CD8-positive, alpha-beta memory T cell (primary cell): ENCODE data around the gene ZGPAT. TPM values are rescaled to one million over a fixed set of nuclear protein-coding genes. Genes with fewer than 3 reads are reported as not detected.

Source experiments
- CTCF ChIA-PET: fragments of 350-600 bp; sonication (Branson Sonifier 250); formaldehyde crosslinking; loops from one replicate; lab custom pipeline; 2021; ENCODE audit warnings: antibody characterized with exemption; lab: Charles Lee
- POLR2A ChIA-PET: fragments of 350-600 bp; sonication (Branson Sonifier 250); formaldehyde crosslinking; loops from one replicate; lab custom pipeline; 2021; ENCODE audit warnings: antibody characterized with exemption; lab: Charles Lee
- DNase-seq, 5 donors: peaks; one replicate each; pipeline versions ENCODE4 v3.0.0 to v3.0.0-alpha.2; 2020 to 2022; ENCODE audit warnings: mixed read lengths in 1 of 5
- H3K27ac ChIP-seq: one replicate; pipeline ENCODE4 v1.7.0; 2013; ENCODE audit warnings: low read depth, mild to moderate bottlenecking, low read length, moderate library complexity
- H3K27me3 ChIP-seq: 2 replicates; pipeline ENCODE4 v1.7.0; 2013; ENCODE audit warnings: low read length, mild to moderate bottlenecking; ENCODE audit not compliant: insufficient read depth, poor library complexity, severe bottlenecking
- H3K36me3 ChIP-seq: 2 replicates; pipeline ENCODE4 v1.7.0; 2013; ENCODE audit warnings: mild to moderate bottlenecking, low read length, moderate library complexity; ENCODE audit not compliant: insufficient read depth
- H3K4me1 ChIP-seq: 2 replicates; pipeline ENCODE4 v1.7.0; 2013; ENCODE audit warnings: mild to moderate bottlenecking, low read length, moderate library complexity; ENCODE audit not compliant: insufficient read depth
- H3K4me3 ChIP-seq: 2 replicates; pipeline ENCODE4 v1.7.0; 2013; ENCODE audit warnings: mild to moderate bottlenecking, low read length
- H3K9me3 ChIP-seq: 2 replicates; pipeline ENCODE4 v1.7.0; 2013; ENCODE audit warnings: mild to moderate bottlenecking, low read length
- H3K27ac Mint-ChIP-seq, 8 donors: one replicate each; pipeline ENCODE4 v1.8.0; 2020 to 2021; ENCODE audit warnings: mixed read lengths in 8 of 8, mild to moderate bottlenecking in 6 of 8, inconsistent platforms in 3 of 8, moderate library complexity in 3 of 8
- H3K27me3 Mint-ChIP-seq, 2 donors: one replicate each; pipeline ENCODE4 v1.8.0; 2020 to 2021; ENCODE audit warnings: mixed read lengths in 2 of 2, mild to moderate bottlenecking in 1 of 2, moderate library complexity in 1 of 2
- H3K36me3 Mint-ChIP-seq, 3 donors: one replicate each; pipeline ENCODE4 v1.8.0; 2020 to 2021; ENCODE audit warnings: mixed read lengths in 3 of 3, inconsistent platforms in 1 of 3, mild to moderate bottlenecking in 1 of 3
- H3K4me1 Mint-ChIP-seq, 3 donors: one replicate each; pipeline ENCODE4 v1.8.0; 2020 to 2021; ENCODE audit warnings: mixed read lengths in 3 of 3, inconsistent platforms in 1 of 3, mild to moderate bottlenecking in 1 of 3
- H3K4me3 Mint-ChIP-seq, 7 donors: one replicate each; pipeline ENCODE4 v1.8.0; 2020 to 2021; ENCODE audit warnings: mixed read lengths in 7 of 7, mild to moderate bottlenecking in 6 of 7, moderate library complexity in 4 of 7, inconsistent platforms in 2 of 7
- H3K9me3 Mint-ChIP-seq, 5 donors: one replicate each; pipeline ENCODE4 v1.8.0; 2020 to 2022; ENCODE audit warnings: mixed read lengths in 5 of 5, mild to moderate bottlenecking in 3 of 5, moderate library complexity in 2 of 5, inconsistent platforms in 1 of 5
- polyA plus RNA-seq: library from polyadenylated mRNA; unstranded; fragments of 300-500 nt; fragmentation: Illumina TruSeq; gene quantifications from one replicate; pipeline ENCODE4 v1.2.3, GENCODE V29; 2021
- total RNA-seq, 2 experiments: library from RNA; stranded (reverse); gene quantifications; one replicate each; pipeline ENCODE4 v1.2.3, GENCODE V29; 2021

ZGPAT gene
- total and polyA plus RNA-seq, 3 experiments from 2014 or later, result 29.7 to 77.5 (median 29.9) TPM

DNA sequence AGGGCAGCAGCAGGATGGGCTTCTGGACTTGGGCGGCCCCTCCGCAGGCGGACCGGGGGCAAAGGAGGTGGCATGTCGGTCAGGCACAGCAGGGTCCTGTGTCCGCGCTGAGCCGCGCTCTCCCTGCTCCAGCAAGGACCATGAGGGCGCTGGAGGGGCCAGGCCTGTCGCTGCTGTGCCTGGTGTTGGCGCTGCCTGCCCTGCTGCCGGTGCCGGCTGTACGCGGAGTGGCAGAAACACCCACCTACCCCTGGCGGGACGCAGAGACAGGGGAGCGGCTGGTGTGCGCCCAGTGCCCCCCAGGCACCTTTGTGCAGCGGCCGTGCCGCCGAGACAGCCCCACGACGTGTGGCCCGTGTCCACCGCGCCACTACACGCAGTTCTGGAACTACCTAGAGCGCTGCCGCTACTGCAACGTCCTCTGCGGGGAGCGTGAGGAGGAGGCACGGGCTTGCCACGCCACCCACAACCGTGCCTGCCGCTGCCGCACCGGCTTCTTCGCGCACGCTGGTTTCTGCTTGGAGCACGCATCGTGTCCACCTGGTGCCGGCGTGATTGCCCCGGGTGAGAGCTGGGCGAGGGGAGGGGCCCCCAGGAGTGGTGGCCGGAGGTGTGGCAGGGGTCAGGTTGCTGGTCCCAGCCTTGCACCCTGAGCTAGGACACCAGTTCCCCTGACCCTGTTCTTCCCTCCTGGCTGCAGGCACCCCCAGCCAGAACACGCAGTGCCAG, 11.0 kb upstream of the ZGPAT start, which contains the start of gene TNFRSF6B:
Gene TNFRSF6B (plus strand): TSS at position 25 of the 729 bp plus-strand sequence. CDS start 116 bp downstream, at position 141.
- H3K27ac Mint-ChIP-seq, result peak within 1 kb of the TSS in 3 of 8 donors; percentile 17 to 56 (median 39)
- H3K4me3 ChIP-seq, result no peak within 1 kb of the TSS

DNA sequence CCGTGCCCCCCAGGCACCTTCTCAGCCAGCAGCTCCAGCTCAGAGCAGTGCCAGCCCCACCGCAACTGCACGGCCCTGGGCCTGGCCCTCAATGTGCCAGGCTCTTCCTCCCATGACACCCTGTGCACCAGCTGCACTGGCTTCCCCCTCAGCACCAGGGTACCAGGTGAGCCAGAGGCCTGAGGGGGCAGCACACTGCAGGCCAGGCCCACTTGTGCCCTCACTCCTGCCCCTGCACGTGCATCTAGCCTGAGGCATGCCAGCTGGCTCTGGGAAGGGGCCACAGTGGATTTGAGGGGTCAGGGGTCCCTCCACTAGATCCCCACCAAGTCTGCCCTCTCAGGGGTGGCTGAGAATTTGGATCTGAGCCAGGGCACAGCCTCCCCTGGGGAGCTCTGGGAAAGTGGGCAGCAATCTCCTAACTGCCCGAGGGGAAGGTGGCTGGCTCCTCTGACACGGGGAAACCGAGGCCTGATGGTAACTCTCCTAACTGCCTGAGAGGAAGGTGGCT, 10.4 kb upstream of the ZGPAT start:
- ChIA-PET POLR2A (interaction anchor here (0.6 kb wide), 1 partner anchor 28 kb away, joined by 3 read pairs; no protein-coding TSS in a partner anchor), CTCF (interaction anchor here (0.8 to 1.3 kb wide), 2 partner anchors 10 to 39 kb away, joined by 3 to 8 read pairs; partner anchors contain the start of genes ARFRP1, LIME1 and ZGPAT)
- Histone ChIP-seq H3K27me3 (no peaks in the 10 kb centered on the region), H3K36me3 (no peaks in the 10 kb centered on the region), H3K27ac (no peak overlapping the region), H3K9me3 (no peaks in the 10 kb centered on the region), H3K4me1 (peaks cover 22% of the 10 kb centered on the region), H3K4me3 (no peak overlapping the region)
- H3K27me3 Mint-ChIP-seq, result peaks cover 0 to 4% of the 10 kb centered on the region in 2 donors
- peak in 1 of 5 donors; percentile 45 for DNase-seq
- H3K4me3 Mint-ChIP-seq, result peak overlapping the region in 3 of 7 donors; percentile 37 to 69 (median 37)
- peaks cover 0 to 47% (median 7%) of the 10 kb centered on the region in 3 donors for H3K4me1 Mint-ChIP-seq
- H3K36me3 Mint-ChIP-seq, result peaks cover 0 to 8% (median 0%) of the 10 kb centered on the region in 3 donors
- peaks cover 0 to 5% (median 0%) of the 10 kb centered on the region in 5 donors for H3K9me3 Mint-ChIP-seq
- H3K27ac Mint-ChIP-seq, result peak overlapping the region in 1 of 8 donors; percentile 17

More for the DNA sequence above, 11.0 kb upstream of the ZGPAT start, which contains the start of gene TNFRSF6B:
- peaks cover 0 to 5% of the 10 kb centered on the region in 2 donors for H3K27me3 Mint-ChIP-seq
- H3K4me1 ChIP-seq, result peaks cover 22% of the 10 kb centered on the region
- H3K27me3 ChIP-seq, result no peaks in the 10 kb centered on the region
- ChIA-PET POLR2A (interaction anchor here (0.6 kb wide), 1 partner anchor 29 kb away, joined by 3 read pairs; no protein-coding TSS in a partner anchor), CTCF (interaction anchor here (1.1 to 1.3 kb wide), 2 partner anchors 10 to 89 kb away, joined by 3 to 8 read pairs; partner anchors contain the start of genes ARFRP1 and ZGPAT)
- H3K9me3 Mint-ChIP-seq, result peaks cover 0 to 5% (median 0%) of the 10 kb centered on the region in 5 donors
- H3K36me3 ChIP-seq, result no peaks in the 10 kb centered on the region
- H3K27ac ChIP-seq, result no peak within 1 kb of the TSS
- peaks cover 0 to 4% (median 0%) of the 10 kb centered on the region in 3 donors for H3K36me3 Mint-ChIP-seq
- H3K4me3 Mint-ChIP-seq, result peak within 1 kb of the TSS in 6 of 7 donors; percentile 24 to 69 (median 37)
- peaks cover 0 to 42% (median 6%) of the 10 kb centered on the region in 3 donors for H3K4me1 Mint-ChIP-seq
- H3K9me3 ChIP-seq, result no peaks in the 10 kb centered on the region
- DNase-seq, result peak in 2 of 5 donors; percentile 37 to 47

DNA sequence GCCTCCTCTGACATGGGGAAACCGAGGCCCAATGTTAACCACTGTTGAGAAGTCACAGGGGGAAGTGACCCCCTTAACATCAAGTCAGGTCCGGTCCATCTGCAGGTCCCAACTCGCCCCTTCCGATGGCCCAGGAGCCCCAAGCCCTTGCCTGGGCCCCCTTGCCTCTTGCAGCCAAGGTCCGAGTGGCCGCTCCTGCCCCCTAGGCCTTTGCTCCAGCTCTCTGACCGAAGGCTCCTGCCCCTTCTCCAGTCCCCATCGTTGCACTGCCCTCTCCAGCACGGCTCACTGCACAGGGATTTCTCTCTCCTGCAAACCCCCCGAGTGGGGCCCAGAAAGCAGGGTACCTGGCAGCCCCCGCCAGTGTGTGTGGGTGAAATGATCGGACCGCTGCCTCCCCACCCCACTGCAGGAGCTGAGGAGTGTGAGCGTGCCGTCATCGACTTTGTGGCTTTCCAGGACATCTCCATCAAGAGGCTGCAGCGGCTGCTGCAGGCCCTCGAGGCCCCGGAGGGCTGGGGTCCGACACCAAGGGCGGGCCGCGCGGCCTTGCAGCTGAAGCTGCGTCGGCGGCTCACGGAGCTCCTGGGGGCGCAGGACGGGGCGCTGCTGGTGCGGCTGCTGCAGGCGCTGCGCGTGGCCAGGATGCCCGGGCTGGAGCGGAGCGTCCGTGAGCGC, 9.8 kb upstream of the ZGPAT start:
- Mint-ChIP-seq H3K36me3 (peaks cover 0 to 8% (median 0%) of the 10 kb centered on the region in 3 donors), H3K9me3 (peaks cover 0 to 4% (median 0%) of the 10 kb centered on the region in 5 donors), H3K4me1 (peaks cover 0 to 47% (median 7%) of the 10 kb centered on the region in 3 donors), H3K27ac (peak overlapping the region in 1 of 8 donors; percentile 63), H3K4me3 (peak overlapping the region in 2 of 7 donors; percentile 15 to 72), H3K27me3 (peaks cover 0 to 2% of the 10 kb centered on the region in 2 donors)
- ChIA-PET POLR2A (interaction anchor here (0.6 to 1.2 kb wide), 3 partner anchors 9 to 84 kb away, joined by 3 to 6 read pairs (median 4); partner anchors contain the start of genes ARFRP1, LIME1 and ZGPAT), CTCF (interaction anchor here (0.8 to 1.3 kb wide), 4 partner anchors 9 to 39 kb away, joined by 3 to 8 read pairs (median 4); partner anchors contain the start of genes ARFRP1, LIME1 and ZGPAT)
- peak in 1 of 5 donors; percentile 45 for DNase-seq
- no peak overlapping the region for H3K27ac ChIP-seq
- no peak overlapping the region for H3K4me3 ChIP-seq
- no peaks in the 10 kb centered on the region for H3K36me3 ChIP-seq
- peaks cover 22% of the 10 kb centered on the region for H3K4me1 ChIP-seq
- H3K9me3 ChIP-seq, result no peaks in the 10 kb centered on the region
- H3K27me3 ChIP-seq, result no peaks in the 10 kb centered on the region

DNA sequence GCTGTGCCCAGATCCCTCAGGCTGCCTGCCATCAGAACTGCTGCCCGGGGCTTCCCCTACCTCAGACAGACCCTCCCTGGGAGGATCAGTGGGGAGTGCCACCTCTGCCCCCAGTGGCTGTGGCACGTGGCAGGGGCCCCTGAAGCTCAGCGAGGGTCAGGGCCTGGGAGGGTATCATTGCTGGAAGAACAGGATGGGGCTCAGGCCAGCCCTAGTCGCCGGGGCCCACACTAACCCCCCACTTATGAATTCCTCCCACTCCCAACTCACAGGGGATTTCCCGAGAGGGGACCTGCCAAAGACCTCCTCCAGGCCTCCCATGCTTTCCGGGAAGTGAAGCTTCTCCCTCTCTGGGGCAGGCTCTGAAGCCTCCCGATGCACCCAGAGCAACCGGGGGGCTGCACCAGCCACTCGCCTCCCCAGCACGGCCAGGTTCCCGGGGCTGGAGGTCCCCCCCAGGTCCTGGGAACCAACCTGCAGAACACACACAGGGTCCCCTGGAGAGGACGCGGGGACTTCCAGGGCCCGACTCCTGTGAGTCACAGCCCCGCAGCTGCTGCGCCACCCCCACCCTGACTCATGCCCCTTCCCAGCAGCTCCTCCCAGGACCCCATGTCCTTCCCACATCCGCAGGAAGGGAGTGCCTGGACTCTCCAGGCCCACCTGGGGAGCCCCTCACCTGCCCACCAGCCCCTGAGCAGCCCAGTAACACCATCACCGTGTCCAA, 8.9 kb upstream of the ZGPAT start:
- peaks cover 22% of the 10 kb centered on the region for H3K4me1 ChIP-seq
- ChIA-PET CTCF (interaction anchor here (0.9 to 1.2 kb wide), 2 partner anchors 9 to 14 kb away, joined by 4 to 5 read pairs; partner anchors contain the start of genes ARFRP1 and ZGPAT), POLR2A (interaction anchor here (0.5 to 1.5 kb wide), 5 partner anchors 9 to 83 kb away, joined by 3 to 6 read pairs (median 3); partner anchors contain the start of genes ARFRP1, LIME1 and ZGPAT)
- H3K27me3 ChIP-seq, result no peaks in the 10 kb centered on the region
- peaks cover 0 to 9% (median 0%) of the 10 kb centered on the region in 3 donors for H3K36me3 Mint-ChIP-seq
- H3K4me1 Mint-ChIP-seq, result peaks cover 0 to 44% (median 5%) of the 10 kb centered on the region in 3 donors
- H3K27ac Mint-ChIP-seq, result no peak overlapping the region
- H3K9me3 ChIP-seq, result no peaks in the 10 kb centered on the region
- no peak overlapping the region for H3K4me3 ChIP-seq
- no peak overlapping the region for H3K4me3 Mint-ChIP-seq
- DNase-seq, result peak in 1 of 5 donors; percentile 56
- H3K27ac ChIP-seq, result no peak overlapping the region
- peaks cover 0 to 2% (median 0%) of the 10 kb centered on the region in 5 donors for H3K9me3 Mint-ChIP-seq
- no peaks in the 10 kb centered on the region for H3K27me3 Mint-ChIP-seq
- no peaks in the 10 kb centered on the region for H3K36me3 ChIP-seq

DNA sequence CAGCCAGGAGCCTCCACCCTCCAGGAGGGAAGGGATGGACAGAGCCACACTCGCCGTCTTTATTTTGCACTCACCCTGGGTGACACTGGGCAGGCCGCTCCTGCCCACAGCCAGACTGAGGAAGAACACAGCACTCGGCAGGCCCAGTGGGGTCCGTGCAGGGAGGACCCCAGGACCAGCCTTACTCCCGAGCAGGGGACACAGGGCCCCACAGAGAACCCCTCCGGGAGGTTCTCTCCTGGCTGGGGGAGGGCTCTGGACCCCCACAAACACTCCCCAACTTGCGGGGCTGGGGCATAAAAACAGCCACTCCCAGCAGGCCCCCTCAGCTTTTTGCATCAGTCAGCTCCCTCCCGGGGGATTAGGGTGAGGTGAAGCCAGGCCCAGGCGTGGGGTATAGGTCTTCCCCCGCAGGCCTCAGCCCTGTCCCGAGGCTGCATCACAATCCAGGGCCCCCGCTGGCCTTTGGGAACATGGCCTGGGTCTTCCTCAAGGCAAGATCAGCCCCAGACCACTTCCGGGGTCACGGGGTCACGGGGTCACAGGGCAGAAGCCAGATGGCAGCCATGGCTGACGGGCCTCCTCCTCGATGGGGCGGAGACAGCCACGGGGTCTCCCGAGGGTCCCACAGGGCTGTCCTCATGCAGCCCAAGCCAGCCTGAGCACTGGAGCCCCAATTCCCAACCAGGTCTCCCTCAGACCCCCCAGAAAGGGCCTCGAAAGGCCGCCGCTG, 8.2 kb upstream of the ZGPAT start:
- peak in 1 of 5 donors; percentile 43 for DNase-seq
- Mint-ChIP-seq H3K36me3 (peaks cover 0 to 15% (median 0%) of the 10 kb centered on the region in 3 donors), H3K27me3 (no peaks in the 10 kb centered on the region), H3K27ac (peak overlapping the region in 1 of 8 donors; percentile 71), H3K9me3 (peaks cover 0 to 2% (median 0%) of the 10 kb centered on the region in 5 donors), H3K4me1 (peaks cover 0 to 43% (median 5%) of the 10 kb centered on the region in 3 donors), H3K4me3 (no peak overlapping the region)
- CTCF ChIA-PET, result no interaction called here
- Histone ChIP-seq H3K4me3 (no peak overlapping the region), H3K9me3 (no peaks in the 10 kb centered on the region), H3K36me3 (peaks cover 2% of the 10 kb centered on the region), H3K4me1 (peaks cover 22% of the 10 kb centered on the region), H3K27ac (no peak overlapping the region), H3K27me3 (no peaks in the 10 kb centered on the region)
- POLR2A ChIA-PET, result interaction anchor here (1.5 kb wide), 1 partner anchor 18 kb away, joined by 3 read pairs; no protein-coding TSS in a partner anchor

DNA sequence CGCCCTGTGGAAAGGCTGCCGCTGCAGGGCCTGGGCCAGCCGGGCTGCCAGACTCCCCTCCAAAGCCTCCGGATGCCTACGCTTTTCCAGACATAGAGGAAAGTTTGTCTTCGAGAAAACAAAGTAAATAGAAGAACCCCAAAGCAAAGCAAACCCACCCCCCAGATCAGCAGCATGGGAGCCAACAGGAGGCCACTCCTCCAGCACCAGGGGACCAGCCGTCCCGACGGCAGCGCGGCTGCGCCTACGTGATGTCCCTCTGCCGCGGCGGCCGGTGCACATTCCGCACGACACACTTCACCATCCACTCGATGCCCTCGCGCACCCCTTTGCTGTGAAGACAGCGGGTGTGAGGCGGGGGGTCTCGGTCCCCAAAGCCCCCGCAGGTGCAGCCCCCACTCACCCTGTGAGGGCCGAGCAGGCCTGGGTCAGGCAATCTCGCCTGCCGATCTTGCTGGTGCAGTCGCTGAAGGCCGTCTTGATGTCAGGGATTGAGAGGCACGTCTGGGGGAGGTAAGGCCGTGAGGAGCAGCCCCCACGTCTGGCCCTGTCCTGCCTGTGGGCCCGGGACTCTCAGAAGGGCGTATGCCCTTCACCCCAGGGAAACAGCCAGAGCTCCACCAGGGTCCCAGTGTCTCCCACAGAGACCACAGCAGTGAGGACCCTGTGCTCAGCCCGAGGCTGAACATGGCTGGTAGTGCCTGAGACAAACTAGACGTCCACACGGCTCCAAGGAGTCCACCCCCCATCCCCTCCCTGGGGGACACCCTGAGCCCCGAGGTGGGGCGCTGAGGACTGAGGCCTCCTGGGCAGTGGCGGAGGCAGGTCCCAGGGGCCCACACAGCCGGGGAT, 7.4 kb upstream of the ZGPAT start:
- no peak overlapping the region for H3K27ac ChIP-seq
- peak in 1 of 5 donors; percentile 42 for DNase-seq
- H3K27me3 Mint-ChIP-seq, result no peaks in the 10 kb centered on the region
- H3K4me3 Mint-ChIP-seq, result no peak overlapping the region
- POLR2A ChIA-PET, result interaction anchor here (1.5 kb wide), 1 partner anchor 19 kb away, joined by 3 read pairs; no protein-coding TSS in a partner anchor
- peaks cover 3 to 47% (median 8%) of the 10 kb centered on the region in 3 donors for H3K4me1 Mint-ChIP-seq
- peaks cover 10% of the 10 kb centered on the region for H3K36me3 ChIP-seq
- H3K4me1 ChIP-seq, result peaks cover 22% of the 10 kb centered on the region
- H3K27ac Mint-ChIP-seq, result peak overlapping the region in 1 of 8 donors; percentile 40
- H3K9me3 Mint-ChIP-seq, result peaks cover 0 to 2% (median 0%) of the 10 kb centered on the region in 5 donors
- peaks cover 0 to 23% (median 3%) of the 10 kb centered on the region in 3 donors for H3K36me3 Mint-ChIP-seq
- CTCF ChIA-PET, result no interaction called here
- H3K9me3 ChIP-seq, result no peaks in the 10 kb centered on the region
- H3K27me3 ChIP-seq, result no peaks in the 10 kb centered on the region
- no peak overlapping the region for H3K4me3 ChIP-seq
